Endodermal cell (in vitro differentiated cells): Measurements from ENCODE around the gene USP37. TPM values are rescaled to one million over a fixed set of nuclear protein-coding genes. Genes with fewer than 3 reads are reported as not detected.

Experiments
- DNase-seq: peaks from one replicate; pipeline ENCODE4 v3.0.0-alpha.2; 2017
- H3K27ac ChIP-seq: 2 replicates; pipeline ENCODE4 v1.5.1; 2013; ENCODE audit warnings: mild to moderate bottlenecking, low read depth, low read length, moderate library complexity
- H3K27me3 ChIP-seq: 2 replicates; pipeline ENCODE4 v1.6.1; 2013; ENCODE audit warnings: mild to moderate bottlenecking, low read length, moderate library complexity; ENCODE audit not compliant: insufficient read depth, control insufficient read depth, poor library complexity, severe bottlenecking
- H3K36me3 ChIP-seq: 2 replicates; pipeline ENCODE4 v1.7.0; 2013; ENCODE audit warnings: mild to moderate bottlenecking, low read length, moderate library complexity; ENCODE audit not compliant: control insufficient read depth, insufficient read depth
- H3K4me1 ChIP-seq: one replicate; pipeline ENCODE4 v1.7.0; 2013; ENCODE audit warnings: low read length; ENCODE audit not compliant: control insufficient read depth, insufficient read depth
- H3K4me3 ChIP-seq: 2 replicates; pipeline ENCODE4 v1.5.1; 2013; ENCODE audit warnings: mild to moderate bottlenecking, low read length, moderate library complexity
- H3K9ac ChIP-seq: 2 replicates; pipeline ENCODE4 v1.6.1; 2013; ENCODE audit warnings: mild to moderate bottlenecking, low read length, moderate library complexity; ENCODE audit not compliant: poor library complexity, severe bottlenecking; ENCODE audit errors: extremely low read depth
- H3K9me3 ChIP-seq: 2 replicates; pipeline ENCODE4 v1.6.1; 2013; ENCODE audit warnings: mild to moderate bottlenecking, low read length, moderate library complexity; ENCODE audit not compliant: control insufficient read depth
- H3K27ac Mint-ChIP-seq: 2 replicates; pipeline ENCODE4 v1.8.0; 2020; ENCODE audit warnings: mixed read lengths
- H3K27me3 Mint-ChIP-seq: 2 replicates; pipeline ENCODE4 v1.8.0; 2021; ENCODE audit warnings: mild to moderate bottlenecking, mixed read lengths; ENCODE audit not compliant: insufficient read depth
- H3K36me3 Mint-ChIP-seq: 2 replicates; pipeline ENCODE4 v1.8.0; 2020; ENCODE audit warnings: low read depth, mixed read lengths
- H3K4me1 Mint-ChIP-seq: 2 replicates; pipeline ENCODE4 v1.8.0; 2020; ENCODE audit warnings: mixed read lengths
- H3K4me3 Mint-ChIP-seq: 2 replicates; pipeline ENCODE4 v1.8.0; 2020; ENCODE audit warnings: mild to moderate bottlenecking, moderate library complexity, mixed read lengths
- H3K9me3 Mint-ChIP-seq: 2 replicates; pipeline ENCODE4 v1.8.0; 2020; ENCODE audit warnings: mild to moderate bottlenecking, mixed read lengths
- WGBS, 2 experiments: methylation state at CpG; one replicate each; pipeline versions ENCODE4 v1.1.5 to v1.1.7; 2013; ENCODE audit warnings: missing lambda C conversion rate in 2 of 2, mixed read lengths in 1 of 2; ENCODE audit not compliant: insufficient coverage in 1 of 2, insufficient read length in 1 of 2; 5-methylcytosine and 5-hydroxymethylcytosine counted together
- total RNA-seq, 2 donors: library from RNA; stranded (reverse); fragmentation: NEBNext Ultra II Directional in 1 of 2; extraction: Animal tissue kit (Norgen Biotek cat#: 25700) in 1 of 2; gene quantifications; 2 replicates in 1 of 2; 3 replicates in 1 of 2; pipeline ENCODE4 v1.2.1, GENCODE V29; 2021
- TF ChIP-seq, protein P1 (sequence below): fragments of 200-600 bp; sonication (generic); conservative IDR thresholded peaks from 2 replicates; pipeline ENCODE4 v1.5.0; 2021; ENCODE audit warnings: antibody characterized with exemption, mild to moderate bottlenecking

USP37 gene
- total RNA-seq, 2 donors from 2014 or later: 23.2 to 24.0 TPM

DNA sequence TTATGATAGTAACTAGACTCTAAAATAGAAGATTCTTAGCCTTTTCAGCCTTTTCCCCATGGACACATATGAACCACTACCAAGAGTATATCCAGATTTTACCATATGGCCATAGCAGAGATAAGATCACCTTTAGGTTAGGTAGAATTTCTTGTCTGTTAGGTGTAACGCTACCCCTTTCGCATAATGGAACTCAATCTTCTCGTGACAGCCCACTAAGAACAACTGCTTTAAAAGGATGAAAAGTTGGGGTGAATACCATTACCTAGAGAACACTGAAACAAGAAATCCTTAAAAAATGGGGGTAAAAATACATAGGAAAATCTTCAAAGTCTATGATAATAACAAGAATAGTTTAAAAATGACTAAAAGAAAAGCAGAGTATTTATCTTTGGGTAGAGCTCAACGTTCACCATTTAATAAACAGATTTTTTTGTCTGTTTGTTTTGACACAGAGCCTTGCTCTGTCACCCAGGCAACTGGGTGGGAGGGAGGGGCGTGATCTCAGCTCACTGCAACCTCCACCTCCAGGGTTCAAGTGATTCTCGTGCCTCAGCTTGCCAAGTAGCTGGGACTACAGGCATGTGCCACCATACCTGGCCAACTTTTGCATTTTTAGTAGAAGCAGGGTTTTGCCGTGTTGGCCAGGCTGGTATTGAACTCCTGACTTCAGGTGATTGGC, 82.0 kb downstream of the USP37 start:
- Mint-ChIP-seq H3K4me3 (no peak overlapping the region), H3K9me3 (no peaks in the 10 kb centered on the region), H3K4me1 (no peaks in the 10 kb centered on the region), H3K36me3 (peaks cover 60% of the 10 kb centered on the region), H3K27ac (no peak overlapping the region), H3K27me3 (no peaks in the 10 kb centered on the region)
- no peaks in the 10 kb centered on the region for H3K4me1 ChIP-seq
- TF ChIP-seq, protein P1, sequence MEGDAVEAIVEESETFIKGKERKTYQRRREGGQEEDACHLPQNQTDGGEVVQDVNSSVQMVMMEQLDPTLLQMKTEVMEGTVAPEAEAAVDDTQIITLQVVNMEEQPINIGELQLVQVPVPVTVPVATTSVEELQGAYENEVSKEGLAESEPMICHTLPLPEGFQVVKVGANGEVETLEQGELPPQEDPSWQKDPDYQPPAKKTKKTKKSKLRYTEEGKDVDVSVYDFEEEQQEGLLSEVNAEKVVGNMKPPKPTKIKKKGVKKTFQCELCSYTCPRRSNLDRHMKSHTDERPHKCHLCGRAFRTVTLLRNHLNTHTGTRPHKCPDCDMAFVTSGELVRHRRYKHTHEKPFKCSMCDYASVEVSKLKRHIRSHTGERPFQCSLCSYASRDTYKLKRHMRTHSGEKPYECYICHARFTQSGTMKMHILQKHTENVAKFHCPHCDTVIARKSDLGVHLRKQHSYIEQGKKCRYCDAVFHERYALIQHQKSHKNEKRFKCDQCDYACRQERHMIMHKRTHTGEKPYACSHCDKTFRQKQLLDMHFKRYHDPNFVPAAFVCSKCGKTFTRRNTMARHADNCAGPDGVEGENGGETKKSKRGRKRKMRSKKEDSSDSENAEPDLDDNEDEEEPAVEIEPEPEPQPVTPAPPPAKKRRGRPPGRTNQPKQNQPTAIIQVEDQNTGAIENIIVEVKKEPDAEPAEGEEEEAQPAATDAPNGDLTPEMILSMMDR: no peak
- no peak overlapping the region for H3K4me3 ChIP-seq
- H3K27me3 ChIP-seq: no peaks in the 10 kb centered on the region
- no peak overlapping the region for H3K27ac ChIP-seq
- WGBS, 2 experiments: 90 to 97% methylated on average over 5 to 7 of the region's 7 CpGs
- H3K9ac ChIP-seq: no peak overlapping the region
- H3K9me3 ChIP-seq: no peaks in the 10 kb centered on the region
- DNase-seq: no peak
- H3K36me3 ChIP-seq: peaks cover 85% of the 10 kb centered on the region

DNA sequence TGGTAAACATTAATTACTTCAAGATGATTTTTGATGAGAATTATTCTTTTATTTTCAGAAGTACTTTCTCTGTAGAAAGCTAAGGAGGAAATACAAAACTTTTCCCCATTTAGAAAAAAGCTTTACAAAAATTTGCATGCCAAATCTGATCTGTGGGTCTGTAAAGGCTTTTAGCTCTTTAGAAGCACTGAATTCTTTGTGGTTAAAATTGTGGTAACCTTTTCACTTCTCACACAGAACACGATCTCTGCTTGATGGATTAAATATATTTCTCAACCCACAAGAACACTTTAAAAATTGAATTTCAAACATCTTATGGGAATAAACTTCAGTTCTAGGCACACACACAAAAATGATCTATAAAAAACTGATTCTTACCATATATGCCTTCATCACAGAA, 85.5 kb downstream of the USP37 start:
- Mint-ChIP-seq H3K4me3 (no peak overlapping the region), H3K4me1 (no peaks in the 10 kb centered on the region), H3K27me3 (no peaks in the 10 kb centered on the region), H3K36me3 (peaks cover 44% of the 10 kb centered on the region), H3K27ac (no peak overlapping the region), H3K9me3 (no peaks in the 10 kb centered on the region)
- Histone ChIP-seq H3K27ac (no peak overlapping the region), H3K36me3 (peaks cover 75% of the 10 kb centered on the region), H3K4me3 (no peak overlapping the region), H3K4me1 (no peaks in the 10 kb centered on the region), H3K9ac (no peak overlapping the region), H3K9me3 (no peaks in the 10 kb centered on the region), H3K27me3 (no peaks in the 10 kb centered on the region)
- no peak for DNase-seq
- 86% methylated on average over 1 of the region's 1 CpG; no CpG with 5 or more reads in 1 of the 2 experiments for WGBS, 2 experiments
- TF ChIP-seq, protein P1: no peak

DNA sequence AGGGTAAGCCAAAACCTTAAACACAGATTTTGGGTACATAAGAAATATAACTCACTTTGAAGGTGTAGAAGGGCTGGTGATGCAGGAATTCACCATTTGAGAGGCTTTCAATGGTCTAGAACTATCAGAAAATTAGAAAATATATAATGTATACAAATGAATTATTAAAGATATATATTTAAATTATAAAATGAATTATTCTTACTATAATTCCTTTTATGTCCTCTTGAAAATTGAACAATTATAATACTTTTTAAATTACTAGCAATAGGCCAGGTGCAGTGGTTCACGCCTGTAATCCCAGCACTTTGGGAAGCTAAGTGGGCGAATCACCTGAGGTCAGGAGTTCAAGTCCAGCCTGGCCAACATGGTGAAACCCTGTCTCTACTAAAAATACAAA, 88.6 kb downstream of the USP37 start:
- no peak for DNase-seq
- Mint-ChIP-seq H3K4me1 (no peaks in the 10 kb centered on the region), H3K27me3 (no peaks in the 10 kb centered on the region), H3K36me3 (peaks cover 29% of the 10 kb centered on the region), H3K9me3 (no peaks in the 10 kb centered on the region), H3K4me3 (no peak overlapping the region), H3K27ac (no peak overlapping the region)
- Histone ChIP-seq H3K4me1 (no peaks in the 10 kb centered on the region), H3K36me3 (peaks cover 70% of the 10 kb centered on the region), H3K9me3 (no peaks in the 10 kb centered on the region), H3K27me3 (no peaks in the 10 kb centered on the region), H3K4me3 (no peak overlapping the region), H3K9ac (no peak overlapping the region), H3K27ac (no peak overlapping the region)
- WGBS, 2 experiments: 95 to 100% methylated on average over 2 of the region's 2 CpGs
- TF ChIP-seq, protein P1: no peak
